ENCODE data around the gene SRP72. TPM values are rescaled to one million over a fixed set of nuclear protein-coding genes. Genes with fewer than 3 reads are reported as not detected.

Gene SRP72
- total and polyA plus RNA-seq, 2 of the 4 experiments (the other 2 are of a cell fraction) = 73.8 to 123 TPM

Other genes with a start within 250 kb of the SRP72 start
- gene AASDH, start 80.1 kb upstream of the SRP72 start, total RNA-seq (2012; rRNA removed) = 12.0 and 13.1 TPM in 2 replicates
- gene AASDH, start 80.1 kb upstream of the SRP72 start, polyA plus RNA-seq (2012; rRNA removed) = 3.5 and 4.7 TPM in 2 replicates
- gene PPAT, start 32.0 kb upstream of the SRP72 start, total RNA-seq (2012; rRNA removed) = 21.1 and 32.2 TPM in 2 replicates
- 5.9 and 7.0 TPM in 2 replicates for gene PPAT, start 32.0 kb upstream of the SRP72 start, polyA plus RNA-seq (2012; rRNA removed)
- gene PAICS, start 31.4 kb upstream of the SRP72 start, total RNA-seq (2012; rRNA removed) = 47.9 and 76.9 TPM in 2 replicates
- gene PAICS, start 31.4 kb upstream of the SRP72 start, polyA plus RNA-seq (2012; rRNA removed) = 86.6 and 109 TPM in 2 replicates
- gene ARL9, start 38.2 kb downstream of the SRP72 start, total RNA-seq (2012; rRNA removed) = 0.18 and 0.28 TPM in 2 replicates
- 0.49 and 0.51 TPM in 2 replicates for gene ARL9, start 38.2 kb downstream of the SRP72 start, polyA plus RNA-seq (2012; rRNA removed)
- gene HOPX, start 213.7 kb downstream of the SRP72 start, total RNA-seq (2012; rRNA removed) = 1.3 and 1.7 TPM in 2 replicates
- gene HOPX, start 213.7 kb downstream of the SRP72 start, polyA plus RNA-seq (2012; rRNA removed) = 1.7 and 2.0 TPM in 2 replicates

Data from IMR-90 (cell line).